Thyroid gland (tissue), 4 donors: ENCODE measurements around the gene PCBP3. TPM values are rescaled to one million over a fixed set of nuclear protein-coding genes. Genes with fewer than 3 reads are reported as not detected.
"Not testable (repeated sequence)": the region's sequence is repeated elsewhere in the genome, so short reads cannot be mapped to it uniquely, and the experiment has no call there.

Source experiments
- DNase-seq, 2 donors: peaks; one replicate each; pipeline ENCODE4 v3.0.0-alpha.2; 2019
- H3K27ac ChIP-seq, 3 donors: fragments of 200-600 bp; sonication (generic); 1 replicate in 2 of 3; 2 replicates in 1 of 3; pipeline ENCODE4 v1.5.1; 2016 to 2019; ENCODE audit warnings: mild to moderate bottlenecking in 1 of 3, moderate library complexity in 1 of 3
- H3K27me3 ChIP-seq: fragments of 200-600 bp; sonication (generic); one replicate; pipeline ENCODE4 v1.5.1; 2019
- H3K36me3 ChIP-seq, 2 donors: fragments of 200-600 bp; sonication (generic); one replicate each; pipeline ENCODE4 v1.5.1; 2016 to 2019
- H3K4me1 ChIP-seq, 2 donors: fragments of 200-600 bp; sonication (generic); one replicate each; pipeline ENCODE4 v1.5.1; 2017 to 2019
- H3K4me3 ChIP-seq, 3 donors: fragments of 200-600 bp; sonication (generic); replicated peaks in 1 of 3; 1 replicate in 2 of 3; 2 replicates in 1 of 3; pipeline ENCODE4 v1.5.1; 2016; ENCODE audit warnings: mild to moderate bottlenecking in 1 of 3
- H3K9me3 ChIP-seq: fragments of 200-600 bp; sonication (generic); one replicate; pipeline ENCODE4 v1.5.1; 2017
- POLR2A ChIP-seq, 2 donors: fragments of 450-650 bp; IDR thresholded peaks; one replicate each; pipeline ENCODE4 v1.6.1; 2017; ENCODE audit warnings: antibody characterized with exemption in 2 of 2, mild to moderate bottlenecking in 2 of 2, moderate library complexity in 1 of 2
- WGBS, 2 donors: methylation state at CpG; one replicate each; pipeline ENCODE4 v1.1.5; 2017; 5-methylcytosine and 5-hydroxymethylcytosine counted together
- intact Hi-C: fragments of 100-400 bp; cut with DNase I; formaldehyde crosslinking; loops from one replicate; pipeline ENCODE4 v1.15.1; 2023
- total RNA-seq, 4 donors: library from RNA; depleted of rRNA; stranded (reverse); fragments of >200 nt; gene quantifications; one replicate each; pipeline ENCODE4 v1.2.3, GENCODE V29; 2016
- TF ChIP-seq, protein P1 (sequence below), 6 experiments: fragments of 200-600 bp in 3 of 6; fragments of 450-650 bp in 3 of 6; sonication (generic) in 3 of 6; IDR thresholded peaks; one replicate each; pipeline ENCODE4 v1.5.1; 2016 to 2019; ENCODE audit warnings: antibody characterized with exemption in 6 of 6, mild to moderate bottlenecking in 2 of 6, inconsistent platforms in 1 of 6, moderate library complexity in 1 of 6

The PCBP3 gene
- total RNA-seq, 4 donors from 2014 or later = 0.33 to 0.98 (median 0.54) TPM; not detected in 1

DNA sequence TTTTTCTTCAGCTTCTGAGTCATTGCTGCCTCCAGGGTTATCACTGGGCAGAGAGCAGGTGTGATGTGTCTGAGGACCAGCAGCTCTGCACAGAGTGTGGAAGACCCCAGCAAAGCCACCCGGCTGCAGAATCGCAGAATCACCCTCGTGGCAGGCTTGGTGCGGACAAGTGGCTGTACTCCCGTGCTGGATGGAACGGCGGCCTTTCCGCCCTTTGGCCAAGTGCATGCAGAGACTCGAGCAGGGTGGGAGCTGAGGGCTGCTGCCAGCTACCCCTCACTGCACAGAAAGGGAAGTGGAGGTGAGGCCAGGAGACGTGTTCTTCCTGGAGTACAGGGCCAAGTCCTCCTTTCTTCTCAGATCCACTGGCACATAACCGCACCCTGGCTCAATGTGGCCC is 162.5 kb downstream of the PCBP3 start:
- DNase-seq = no peak
- Histone ChIP-seq H3K4me3 (no peak overlapping the region), H3K4me1 (no peaks in the 10 kb centered on the region), H3K27ac (no peak overlapping the region), H3K27me3 (no peaks in the 10 kb centered on the region), H3K36me3 (no peaks in the 10 kb centered on the region), H3K9me3 (no peaks in the 10 kb centered on the region)
- no peak for TF ChIP-seq POLR2A (IDR thresholded peaks at IDR 0.05)
- TF ChIP-seq, protein P1, sequence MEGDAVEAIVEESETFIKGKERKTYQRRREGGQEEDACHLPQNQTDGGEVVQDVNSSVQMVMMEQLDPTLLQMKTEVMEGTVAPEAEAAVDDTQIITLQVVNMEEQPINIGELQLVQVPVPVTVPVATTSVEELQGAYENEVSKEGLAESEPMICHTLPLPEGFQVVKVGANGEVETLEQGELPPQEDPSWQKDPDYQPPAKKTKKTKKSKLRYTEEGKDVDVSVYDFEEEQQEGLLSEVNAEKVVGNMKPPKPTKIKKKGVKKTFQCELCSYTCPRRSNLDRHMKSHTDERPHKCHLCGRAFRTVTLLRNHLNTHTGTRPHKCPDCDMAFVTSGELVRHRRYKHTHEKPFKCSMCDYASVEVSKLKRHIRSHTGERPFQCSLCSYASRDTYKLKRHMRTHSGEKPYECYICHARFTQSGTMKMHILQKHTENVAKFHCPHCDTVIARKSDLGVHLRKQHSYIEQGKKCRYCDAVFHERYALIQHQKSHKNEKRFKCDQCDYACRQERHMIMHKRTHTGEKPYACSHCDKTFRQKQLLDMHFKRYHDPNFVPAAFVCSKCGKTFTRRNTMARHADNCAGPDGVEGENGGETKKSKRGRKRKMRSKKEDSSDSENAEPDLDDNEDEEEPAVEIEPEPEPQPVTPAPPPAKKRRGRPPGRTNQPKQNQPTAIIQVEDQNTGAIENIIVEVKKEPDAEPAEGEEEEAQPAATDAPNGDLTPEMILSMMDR (IDR thresholded peaks at IDR 0.05) = no peak
- WGBS, 2 donors = 69 to 81% methylated on average over 5 to 10 of the region's 11 CpGs
- intact Hi-C loops = no loop called here

DNA sequence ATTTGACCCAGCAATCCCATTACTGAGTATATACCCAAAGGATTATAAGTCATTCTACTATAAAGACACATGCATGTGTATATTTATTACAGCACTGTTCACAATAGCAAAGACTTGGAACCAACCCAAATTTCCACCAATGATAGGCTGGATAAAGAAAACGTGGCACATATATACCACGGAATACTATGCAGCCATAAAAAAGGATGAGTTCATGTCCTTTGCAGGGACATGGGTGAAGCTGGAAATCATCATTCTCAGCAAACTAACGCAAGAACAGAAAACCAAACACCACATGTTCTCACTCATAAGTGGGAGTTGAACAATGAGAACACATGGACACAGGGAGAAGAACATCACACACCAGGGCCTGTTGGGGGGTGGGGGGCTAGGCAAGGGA is 165.1 kb downstream of the PCBP3 start:
- H3K27me3 ChIP-seq, H3K36me3 ChIP-seq, H3K9me3 ChIP-seq, DNase-seq, intact Hi-C loops, H3K4me3 ChIP-seq, H3K4me1 ChIP-seq, H3K27ac ChIP-seq: not testable (repeated sequence)
- 92 to 97% methylated on average over 3 of the region's 3 CpGs for WGBS, 2 donors

DNA sequence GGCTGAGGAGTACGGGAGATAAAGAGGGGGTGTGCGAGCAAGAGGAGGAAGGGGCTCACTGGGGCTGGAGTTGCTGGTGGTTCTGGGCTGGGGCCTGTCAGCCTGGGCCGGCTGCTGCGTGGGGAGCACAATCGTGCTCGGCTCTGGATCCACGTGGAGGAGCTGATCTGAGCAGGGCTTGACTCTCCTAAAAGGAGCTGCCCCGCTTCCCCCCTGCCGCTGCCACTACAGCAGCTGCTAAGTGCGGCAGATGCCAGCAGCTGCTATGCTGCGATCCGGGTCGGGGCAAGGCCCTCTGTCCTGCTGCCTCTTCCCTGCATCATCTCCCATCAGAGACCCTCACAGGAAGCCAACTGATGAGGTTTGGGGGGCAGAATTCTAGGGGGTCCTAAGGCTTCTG is 165.9 kb downstream of the PCBP3 start:
- intact Hi-C loops = no loop called here
- TF ChIP-seq, protein P1 (IDR thresholded peaks at IDR 0.05) = no peak
- no peak for TF ChIP-seq POLR2A (IDR thresholded peaks at IDR 0.05)
- 71 to 82% methylated on average over 9 to 13 of the region's 13 CpGs for WGBS, 2 donors

DNA sequence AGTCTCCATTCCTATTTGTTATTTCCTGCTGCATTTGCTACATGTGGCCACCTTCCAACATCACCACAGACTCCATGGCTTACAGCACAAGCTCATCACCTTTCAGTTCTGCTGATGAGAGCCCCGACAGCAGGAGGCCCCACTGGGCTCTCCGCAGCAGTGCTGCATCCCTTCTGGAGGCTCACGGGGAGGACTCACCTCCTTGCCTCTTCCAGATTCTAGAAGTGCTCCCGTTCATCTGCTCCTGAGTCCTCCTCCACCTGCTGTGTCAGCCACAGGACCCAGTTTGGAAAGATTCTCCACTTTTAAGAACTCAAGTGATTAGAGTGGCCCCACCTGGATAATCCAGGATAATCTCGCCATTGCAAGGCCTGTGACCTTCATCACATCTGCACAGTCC is 167.6 kb downstream of the PCBP3 start:
- intact Hi-C loops = no loop called here
- no peak for DNase-seq
- no peak overlapping the region for H3K4me3 ChIP-seq
- no peaks in the 10 kb centered on the region for H3K4me1 ChIP-seq
- 72 to 85% methylated on average over 5 of the region's 5 CpGs for WGBS, 2 donors
- H3K9me3 ChIP-seq = no peaks in the 10 kb centered on the region
- H3K27ac ChIP-seq = no peak overlapping the region
- H3K27me3 ChIP-seq = no peaks in the 10 kb centered on the region
- TF ChIP-seq, protein P1 (IDR thresholded peaks at IDR 0.05) = no peak
- TF ChIP-seq POLR2A (IDR thresholded peaks at IDR 0.05) = no peak
- H3K36me3 ChIP-seq = no peaks in the 10 kb centered on the region

More for the DNA sequence above, 165.9 kb downstream of the PCBP3 start:
- Histone ChIP-seq H3K27me3 (no peaks in the 10 kb centered on the region), H3K4me1 (no peaks in the 10 kb centered on the region), H3K9me3 (no peaks in the 10 kb centered on the region), H3K27ac (no peak overlapping the region), H3K4me3 (no peak overlapping the region), H3K36me3 (no peaks in the 10 kb centered on the region)
- no peak for DNase-seq

DNA sequence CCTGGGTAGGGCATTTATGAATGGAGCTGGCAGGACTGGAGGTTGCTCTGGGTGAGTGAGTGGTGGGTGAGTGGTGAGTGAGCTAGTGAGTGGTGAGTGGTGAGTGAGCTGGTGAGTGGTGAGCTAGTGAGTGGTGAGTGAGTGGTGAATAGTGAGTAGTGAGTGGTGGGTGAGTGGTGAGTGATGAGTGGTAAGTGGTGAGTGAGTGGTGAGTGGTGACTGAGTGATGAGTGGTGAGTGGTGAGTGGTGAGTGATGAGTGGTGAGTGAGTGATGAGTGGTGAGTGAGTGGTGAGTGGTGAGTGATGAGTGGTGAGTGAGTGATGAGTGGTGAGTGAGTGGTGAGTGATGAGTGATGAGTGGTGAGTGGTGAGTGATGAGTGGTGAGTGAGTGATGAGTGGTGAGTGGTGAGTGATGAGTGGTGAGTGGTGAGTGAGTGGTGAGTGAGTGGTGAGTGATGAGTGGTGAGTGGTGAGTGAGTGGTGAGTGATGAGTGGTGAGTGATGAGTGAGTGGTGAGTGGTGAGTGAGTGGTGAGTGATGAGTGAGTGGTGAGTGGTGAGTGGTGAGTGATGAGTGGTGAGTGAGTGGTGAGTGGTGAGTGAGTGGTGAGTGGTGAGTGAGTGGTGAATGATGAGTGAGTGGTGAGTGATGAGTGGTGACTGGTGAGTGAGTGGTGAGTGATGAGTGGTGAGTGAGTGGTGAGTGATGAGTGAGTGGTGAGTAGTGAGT is 170.8 kb downstream of the PCBP3 start:
- H3K27ac ChIP-seq, H3K4me3 ChIP-seq, DNase-seq, H3K27me3 ChIP-seq, H3K9me3 ChIP-seq, H3K4me1 ChIP-seq, H3K36me3 ChIP-seq, intact Hi-C loops: not testable (repeated sequence)

DNA sequence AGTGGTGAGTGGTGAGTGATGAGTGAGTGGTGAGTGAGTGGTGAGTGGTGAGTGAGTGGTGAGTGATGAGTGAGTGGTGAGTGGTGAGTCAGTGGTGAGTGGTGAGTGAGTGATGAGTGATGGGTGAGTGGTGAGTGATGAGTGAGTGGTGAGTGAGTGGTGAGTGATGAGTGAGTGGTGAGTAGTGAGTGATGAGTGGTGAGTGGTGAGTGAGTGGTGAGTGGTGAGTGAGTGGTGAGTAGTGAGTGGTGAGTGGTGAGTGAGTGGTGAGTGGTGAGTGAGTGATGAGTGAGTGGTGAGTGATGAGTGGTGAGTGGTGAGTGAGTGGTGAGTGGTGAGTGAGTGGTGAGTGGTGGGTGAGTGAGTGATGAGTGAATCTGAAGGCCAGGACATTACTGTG is 172.3 kb downstream of the PCBP3 start:
- H3K27ac ChIP-seq, H3K36me3 ChIP-seq, H3K9me3 ChIP-seq, DNase-seq, H3K27me3 ChIP-seq, H3K4me1 ChIP-seq, intact Hi-C loops, H3K4me3 ChIP-seq: not testable (repeated sequence)

DNA sequence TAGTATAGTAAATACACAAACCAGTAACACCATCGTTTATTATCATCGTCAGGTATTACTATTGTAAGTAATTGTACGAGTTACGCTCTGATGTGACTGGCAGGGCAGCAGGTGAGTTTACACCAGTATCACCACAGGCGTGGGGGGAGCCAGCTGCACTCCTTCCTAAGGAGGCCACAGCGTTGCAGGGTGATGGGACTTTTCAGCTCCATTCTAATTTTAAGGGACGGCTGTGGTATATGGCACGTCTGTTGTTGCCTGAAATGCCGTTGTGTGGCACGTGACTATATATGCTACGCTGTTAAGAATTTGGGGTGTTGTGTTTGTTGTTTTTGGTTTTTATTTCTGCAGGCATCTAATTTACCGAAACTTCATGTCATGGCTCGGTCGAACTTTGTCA is 173.3 kb downstream of the PCBP3 start:
- Histone ChIP-seq H3K36me3 (no peaks in the 10 kb centered on the region), H3K9me3 (no peaks in the 10 kb centered on the region), H3K27ac (no peak overlapping the region), H3K4me1 (no peaks in the 10 kb centered on the region), H3K4me3 (no peak overlapping the region), H3K27me3 (no peaks in the 10 kb centered on the region)
- DNase-seq = no peak
- intact Hi-C loops = no loop called here
- no peak for TF ChIP-seq POLR2A (IDR thresholded peaks at IDR 0.05)
- TF ChIP-seq, protein P1 (IDR thresholded peaks at IDR 0.05) = no peak
- WGBS, 2 donors = 88 to 91% methylated on average over 14 of the region's 14 CpGs
